Measurements from ENCODE around the gene IRX5.

DNA sequence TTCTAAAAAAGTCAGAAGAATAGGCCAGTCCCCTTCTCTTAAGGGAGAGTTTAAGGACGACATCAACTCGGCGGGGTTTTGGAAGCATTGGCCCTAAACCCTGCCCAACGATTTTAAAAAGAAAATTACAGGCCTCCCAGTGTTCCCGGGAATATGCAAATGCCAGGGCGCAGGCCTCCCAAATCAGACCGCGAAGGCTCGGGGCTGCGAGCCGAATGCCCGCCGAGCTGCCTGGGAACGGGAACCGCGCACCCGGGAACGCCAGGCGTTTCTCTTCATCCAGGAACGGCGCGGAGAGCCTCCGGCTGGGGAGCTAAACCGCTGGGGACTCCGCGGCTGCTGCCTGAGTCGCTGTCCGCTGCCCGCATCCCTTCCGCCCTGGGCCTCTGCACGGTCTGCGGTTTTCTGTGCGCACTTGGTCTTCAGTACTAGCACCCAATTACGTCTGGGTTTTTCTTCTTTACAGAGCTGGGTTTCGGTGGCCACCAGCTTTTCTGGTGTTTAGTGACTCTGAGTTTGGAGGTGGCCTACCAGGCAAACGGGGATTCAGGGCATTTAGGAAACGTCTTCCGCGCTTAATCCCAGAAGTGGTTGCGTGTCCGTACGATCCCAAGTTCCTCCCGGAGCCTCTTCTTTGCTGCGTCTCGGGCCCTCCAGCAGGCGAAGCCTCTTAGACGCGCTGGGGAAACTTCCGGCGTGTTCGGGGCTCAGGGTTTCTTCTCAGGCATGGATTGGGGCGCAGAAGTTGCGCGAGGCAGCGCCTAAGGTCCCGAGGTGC lies 5.7 kb downstream of the IRX5 start:
- TF ChIP-seq RAD21 (IDR thresholded peaks at IDR 0.05; ENCODE audit: low read depth) (no peak), CBX3 (IDR thresholded peaks at IDR 0.05; ENCODE audit: low read depth) (no peak), POLR2AphosphoS5 (IDR thresholded peaks at IDR 0.05; ENCODE audit: low read depth, low read length) (no peak), ZFX (IDR thresholded peaks at IDR 0.05) (no peak), POLR2A (IDR thresholded peaks at IDR 0.05; ENCODE audit: borderline replicate concordance, extremely low read depth, insufficient read depth, insufficient read length) (no peak), EZH2 (IDR thresholded peaks at IDR 0.05) (no peak), ELF1 (IDR thresholded peaks at IDR 0.05; ENCODE audit: borderline replicate concordance, low read depth) (no peak), EGR1 (IDR thresholded peaks at IDR 0.05; ENCODE audit: low read depth) (no peak)
- TF ChIP-seq, protein P1, sequence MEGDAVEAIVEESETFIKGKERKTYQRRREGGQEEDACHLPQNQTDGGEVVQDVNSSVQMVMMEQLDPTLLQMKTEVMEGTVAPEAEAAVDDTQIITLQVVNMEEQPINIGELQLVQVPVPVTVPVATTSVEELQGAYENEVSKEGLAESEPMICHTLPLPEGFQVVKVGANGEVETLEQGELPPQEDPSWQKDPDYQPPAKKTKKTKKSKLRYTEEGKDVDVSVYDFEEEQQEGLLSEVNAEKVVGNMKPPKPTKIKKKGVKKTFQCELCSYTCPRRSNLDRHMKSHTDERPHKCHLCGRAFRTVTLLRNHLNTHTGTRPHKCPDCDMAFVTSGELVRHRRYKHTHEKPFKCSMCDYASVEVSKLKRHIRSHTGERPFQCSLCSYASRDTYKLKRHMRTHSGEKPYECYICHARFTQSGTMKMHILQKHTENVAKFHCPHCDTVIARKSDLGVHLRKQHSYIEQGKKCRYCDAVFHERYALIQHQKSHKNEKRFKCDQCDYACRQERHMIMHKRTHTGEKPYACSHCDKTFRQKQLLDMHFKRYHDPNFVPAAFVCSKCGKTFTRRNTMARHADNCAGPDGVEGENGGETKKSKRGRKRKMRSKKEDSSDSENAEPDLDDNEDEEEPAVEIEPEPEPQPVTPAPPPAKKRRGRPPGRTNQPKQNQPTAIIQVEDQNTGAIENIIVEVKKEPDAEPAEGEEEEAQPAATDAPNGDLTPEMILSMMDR (IDR thresholded peaks at IDR 0.05 in 2 of 3, conservative IDR thresholded peaks at IDR 0.05 in 1 of 3; ENCODE audit: borderline replicate concordance in 1 of 3, insufficient read depth in 1 of 3, low read depth in 2 of 3, low read length in 2 of 3): no peak
- TF ChIP-seq, protein P2, sequence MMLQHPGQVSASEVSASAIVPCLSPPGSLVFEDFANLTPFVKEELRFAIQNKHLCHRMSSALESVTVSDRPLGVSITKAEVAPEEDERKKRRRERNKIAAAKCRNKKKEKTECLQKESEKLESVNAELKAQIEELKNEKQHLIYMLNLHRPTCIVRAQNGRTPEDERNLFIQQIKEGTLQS (IDR thresholded peaks at IDR 0.05): no peak
- TF ChIP-seq, protein P3, sequence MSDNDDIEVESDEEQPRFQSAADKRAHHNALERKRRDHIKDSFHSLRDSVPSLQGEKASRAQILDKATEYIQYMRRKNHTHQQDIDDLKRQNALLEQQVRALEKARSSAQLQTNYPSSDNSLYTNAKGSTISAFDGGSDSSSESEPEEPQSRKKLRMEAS (IDR thresholded peaks at IDR 0.05): no peak
